ENCODE data around the gene CFAP251. TPM values are rescaled to one million over a fixed set of nuclear protein-coding genes. Genes with fewer than 3 reads are reported as not detected.
"Not testable (repeated sequence)": the region's sequence is repeated elsewhere in the genome, so short reads cannot be mapped to it uniquely, and the experiment has no call there.

CFAP251 gene
- polyA plus RNA-seq, 2 of the 4 experiments (the other 2 are of a cell fraction), result 0.94 to 1.4 TPM

DNA sequence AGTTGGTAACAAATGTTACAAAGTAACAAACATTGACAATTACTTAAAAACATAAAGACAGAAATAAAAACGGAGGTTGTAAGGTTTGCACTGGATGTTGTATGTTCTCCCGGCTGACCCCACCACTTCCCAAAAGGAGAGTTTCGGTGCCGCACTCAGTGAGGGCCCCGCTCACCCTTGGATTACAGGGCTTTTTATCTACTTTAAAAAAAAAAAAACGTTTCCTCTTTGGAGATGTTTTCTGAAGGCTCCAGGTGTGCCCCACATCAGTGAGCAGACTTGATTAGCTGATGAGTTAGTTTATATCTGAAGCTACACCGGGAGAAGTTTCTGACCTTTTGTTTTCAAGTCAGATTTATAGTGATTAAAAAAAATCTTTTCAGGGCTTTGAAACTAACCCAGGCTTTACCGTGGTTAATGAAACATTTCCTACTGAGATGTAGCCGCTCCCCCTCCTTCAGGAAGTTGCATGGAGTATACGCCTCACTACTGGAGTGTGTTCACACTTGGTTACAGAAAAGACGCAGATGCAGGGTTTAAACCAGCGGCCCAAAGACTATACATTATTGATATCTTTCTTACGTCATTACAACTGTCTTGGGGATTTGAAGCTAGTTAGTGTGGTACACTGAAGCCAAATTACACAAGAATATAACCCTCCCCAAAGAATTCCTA is 65.3 kb downstream of the CFAP251 start:
- no peak for ATAC-seq
- Histone ChIP-seq H3K4me3 (no peak overlapping the region), H3K4me1 (no peaks in the 10 kb centered on the region), H3K4me2 (no peak overlapping the region), H3K9me3 (no peaks in the 10 kb centered on the region), H3K27ac (no peak overlapping the region)
- CTCF ChIA-PET, result interaction anchor here (0.6 to 1.4 kb wide), 5 partner anchors 9 to 200 kb away, joined by 3 to 4 read pairs (median 3); no protein-coding TSS in a partner anchor
- no peak for TF ChIP-seq CEBPB (IDR thresholded peaks at IDR 0.05)
- no peak for DNase-seq (ENCODE audit: low read depth in 1 of 2, low spot score in 1 of 2)
- POLR2A ChIA-PET, result interaction anchor here (1.1 kb wide), 1 partner anchor 8 kb away, joined by 4 read pairs; no protein-coding TSS in a partner anchor
- no peak for FAIRE-seq
- WGBS (ENCODE audit: missing lambda C conversion rate), result 79% methylated on average over 13 of the region's 13 CpGs

DNA sequence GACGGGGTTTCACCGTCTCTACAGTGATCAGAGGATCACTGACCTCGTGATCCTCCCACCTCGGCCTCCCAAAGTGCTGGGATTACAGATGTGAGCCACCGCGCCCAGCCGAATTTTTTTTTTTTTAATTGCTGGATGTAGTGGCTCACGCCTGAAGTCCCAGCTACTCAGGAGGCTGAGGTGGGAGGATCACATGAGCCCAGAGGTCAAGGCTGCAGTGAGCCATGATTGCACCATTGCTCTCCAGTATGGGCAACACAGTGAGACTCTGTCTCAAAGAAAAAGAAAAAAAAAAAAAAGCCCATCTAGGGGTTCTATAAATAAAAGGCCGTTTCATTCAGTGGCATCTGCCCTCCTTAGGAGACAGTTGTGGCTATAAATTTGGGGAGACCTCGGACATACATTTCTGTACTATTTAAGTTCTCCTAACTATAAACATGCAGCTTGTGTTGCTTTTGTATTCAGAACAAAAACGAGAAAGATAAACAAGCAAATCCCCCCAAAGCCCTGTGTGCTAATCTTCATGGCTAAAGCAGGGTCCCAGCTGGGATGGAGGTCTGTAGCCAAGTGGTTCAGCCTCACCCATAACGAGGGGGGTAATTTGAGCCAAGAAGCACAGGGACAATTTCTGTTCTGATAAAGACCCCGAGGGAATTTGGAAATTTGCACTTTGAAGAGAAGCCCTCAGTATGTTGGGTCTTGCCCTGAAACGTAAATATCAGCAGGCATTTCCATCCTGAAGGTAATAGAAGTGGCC is 68.3 kb downstream of the CFAP251 start:
- H3K4me2 ChIP-seq, result no peak overlapping the region
- H3K9me3 ChIP-seq, result no peaks in the 10 kb centered on the region
- H3K4me3 ChIP-seq, result no peak overlapping the region
- CTCF ChIA-PET, result interaction anchor here (0.6 kb wide), 2 partner anchors 31 to 61 kb away, joined by 3 read pairs; no protein-coding TSS in a partner anchor
- FAIRE-seq, result no peak
- 78% methylated on average over 14 of the region's 14 CpGs for WGBS (ENCODE audit: missing lambda C conversion rate)
- H3K27ac ChIP-seq, result no peak overlapping the region
- peaks cover 17% of the 10 kb centered on the region for H3K4me1 ChIP-seq
- POLR2A ChIA-PET, result no interaction called here
- no peak for ATAC-seq
- DNase-seq (ENCODE audit: low read depth in 1 of 2, low spot score in 1 of 2), result no peak
- TF ChIP-seq RARB (CRISPR knock-in tag; IDR thresholded peaks at IDR 0.05), result no peak
- TF ChIP-seq RCOR1 (IDR thresholded peaks at IDR 0.05; ENCODE audit: low read depth, low read length), result no peak
- TF ChIP-seq, protein P1, sequence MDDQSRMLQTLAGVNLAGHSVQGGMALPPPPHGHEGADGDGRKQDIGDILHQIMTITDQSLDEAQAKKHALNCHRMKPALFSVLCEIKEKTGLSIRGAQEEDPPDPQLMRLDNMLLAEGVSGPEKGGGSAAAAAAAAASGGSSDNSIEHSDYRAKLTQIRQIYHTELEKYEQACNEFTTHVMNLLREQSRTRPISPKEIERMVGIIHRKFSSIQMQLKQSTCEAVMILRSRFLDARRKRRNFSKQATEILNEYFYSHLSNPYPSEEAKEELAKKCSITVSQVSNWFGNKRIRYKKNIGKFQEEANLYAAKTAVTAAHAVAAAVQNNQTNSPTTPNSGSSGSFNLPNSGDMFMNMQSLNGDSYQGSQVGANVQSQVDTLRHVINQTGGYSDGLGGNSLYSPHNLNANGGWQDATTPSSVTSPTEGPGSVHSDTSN (IDR thresholded peaks at IDR 0.05), result no peak
- TF ChIP-seq MAFK (IDR thresholded peaks at IDR 0.05; ENCODE audit: partially characterized antibody), result no peak

DNA sequence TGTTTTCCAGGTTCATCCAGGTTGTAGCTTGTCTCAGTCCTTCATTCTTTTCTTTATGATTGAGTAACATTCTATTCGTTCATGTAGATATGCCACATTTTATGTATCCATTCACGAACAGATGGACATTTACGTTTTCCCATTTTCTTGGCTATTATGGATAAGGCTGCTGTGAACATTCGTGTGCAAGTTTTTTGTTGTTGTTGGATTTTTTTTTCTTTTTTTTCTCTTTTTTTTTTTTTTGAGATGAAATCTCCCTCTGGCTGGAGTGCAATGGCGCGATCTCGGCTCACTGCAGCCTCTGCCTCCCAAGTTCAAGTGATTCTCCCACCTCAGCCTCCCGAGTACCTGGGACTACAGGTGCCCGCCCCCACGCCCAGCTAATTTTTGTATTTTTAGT is 70.1 kb downstream of the CFAP251 start:
- ATAC-seq; CTCF ChIA-PET; H3K4me3 ChIP-seq; DNase-seq (ENCODE audit: low read depth in 1 of 2, low spot score in 1 of 2); H3K27ac ChIP-seq; H3K9me3 ChIP-seq; H3K4me2 ChIP-seq; FAIRE-seq; POLR2A ChIA-PET: not testable (repeated sequence)
- H3K4me1 ChIP-seq, result peaks cover 27% of the 10 kb centered on the region
- WGBS (ENCODE audit: missing lambda C conversion rate), result 87% methylated on average over 10 of the region's 10 CpGs

DNA sequence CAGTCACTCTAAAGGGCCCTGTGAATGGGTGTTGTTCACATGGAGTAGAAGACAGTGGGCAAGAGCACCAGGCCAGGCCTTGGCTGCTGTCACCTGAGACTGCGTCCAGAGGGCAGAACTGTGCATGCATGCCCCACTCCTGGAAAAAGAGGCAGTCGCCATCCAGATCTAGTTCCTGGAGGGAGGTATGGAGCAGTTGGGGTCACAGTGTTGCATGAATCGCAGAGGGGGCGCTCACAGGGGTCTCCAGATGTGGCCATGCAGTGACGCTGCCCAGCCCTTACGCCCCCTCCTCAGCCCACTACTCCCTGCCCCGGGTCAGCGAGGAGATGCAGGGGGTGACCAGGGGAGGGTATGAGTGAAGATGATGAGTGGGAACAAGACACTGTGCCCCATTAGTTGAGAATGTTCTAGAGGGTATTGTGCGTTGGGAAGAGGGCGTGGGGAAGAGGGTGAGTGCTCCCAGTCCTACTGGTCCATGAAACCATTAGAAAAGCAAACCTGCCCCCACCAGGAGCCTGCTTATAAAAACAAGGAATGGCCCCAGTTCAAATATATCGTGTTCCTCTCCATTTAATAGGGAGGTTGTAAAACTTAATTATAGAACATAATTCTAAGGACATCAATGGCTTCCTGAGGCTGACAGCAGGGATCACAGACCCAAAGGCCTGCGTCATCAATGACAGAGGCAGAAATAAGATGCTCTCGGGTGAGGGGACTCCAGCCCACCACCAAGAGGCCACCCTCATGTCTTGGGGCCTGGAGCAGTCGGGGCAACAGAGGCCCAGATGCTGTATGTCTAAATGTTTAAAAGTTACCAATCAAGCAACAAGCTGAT is 71.1 kb downstream of the CFAP251 start:
- FAIRE-seq, result no peak
- WGBS (ENCODE audit: missing lambda C conversion rate), result 89% methylated on average over 14 of the region's 14 CpGs
- no peak overlapping the region for H3K4me3 ChIP-seq
- no peak overlapping the region for H3K4me2 ChIP-seq
- no peaks in the 10 kb centered on the region for H3K9me3 ChIP-seq
- ATAC-seq, result no peak
- POLR2A ChIA-PET, result no interaction called here
- CTCF ChIA-PET, result interaction anchor here (2.1 kb wide), 1 partner anchor 10 kb away, joined by 5 read pairs; no protein-coding TSS in a partner anchor
- no peak overlapping the region for H3K27ac ChIP-seq
- DNase-seq (ENCODE audit: low read depth in 1 of 2, low spot score in 1 of 2), result no peak
- H3K4me1 ChIP-seq, result peaks cover 27% of the 10 kb centered on the region
- TF ChIP-seq, protein P2, sequence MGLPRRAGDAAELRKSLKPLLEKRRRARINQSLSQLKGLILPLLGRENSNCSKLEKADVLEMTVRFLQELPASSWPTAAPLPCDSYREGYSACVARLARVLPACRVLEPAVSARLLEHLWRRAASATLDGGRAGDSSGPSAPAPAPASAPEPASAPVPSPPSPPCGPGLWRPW (IDR thresholded peaks at IDR 0.05), result no peak
- TF ChIP-seq RAD21 (conservative IDR thresholded peaks at IDR 0.05 in 1 of 2, IDR thresholded peaks at IDR 0.05 in 1 of 2) (no peak), SMC3 (IDR thresholded peaks at IDR 0.05) (no peak), RCOR1 (IDR thresholded peaks at IDR 0.05; ENCODE audit: low read depth, low read length) (no peak), CBX2 (IDR thresholded peaks at IDR 0.05; ENCODE audit: borderline replicate concordance, low read depth) (no peak), MYC (IDR thresholded peaks at IDR 0.05; ENCODE audit: borderline replicate concordance, low read length) (no peak), KDM5A (IDR thresholded peaks at IDR 0.05) (no peak), FOXS1 (CRISPR knock-in tag; IDR thresholded peaks at IDR 0.05) (no peak), EP300 (IDR thresholded peaks at IDR 0.05) (no peak), KDM1A (IDR thresholded peaks at IDR 0.05; ENCODE audit: low read depth) (no peak), EHMT2 (IDR thresholded peaks at IDR 0.05; ENCODE audit: low read depth) (no peak), HOXA7 (CRISPR knock-in tag; IDR thresholded peaks at IDR 0.05) (no peak), JUN (IDR thresholded peaks at IDR 0.05) (no peak), CHD4 (IDR thresholded peaks at IDR 0.05; ENCODE audit: borderline replicate concordance) (no peak), ZSCAN20 (CRISPR knock-in tag; IDR thresholded peaks at IDR 0.05) (no peak), NFE2L2 (conservative IDR thresholded peaks at IDR 0.05; ENCODE audit: low read length) (no peak), CEBPB (IDR thresholded peaks at IDR 0.05) (no peak)
- TF ChIP-seq, protein P1 (IDR thresholded peaks at IDR 0.05), result no peak
- TF ChIP-seq, protein P3, sequence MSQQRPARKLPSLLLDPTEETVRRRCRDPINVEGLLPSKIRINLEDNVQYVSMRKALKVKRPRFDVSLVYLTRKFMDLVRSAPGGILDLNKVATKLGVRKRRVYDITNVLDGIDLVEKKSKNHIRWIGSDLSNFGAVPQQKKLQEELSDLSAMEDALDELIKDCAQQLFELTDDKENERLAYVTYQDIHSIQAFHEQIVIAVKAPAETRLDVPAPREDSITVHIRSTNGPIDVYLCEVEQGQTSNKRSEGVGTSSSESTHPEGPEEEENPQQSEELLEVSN (IDR thresholded peaks at IDR 0.05; ENCODE audit: borderline replicate concordance, low read depth), result no peak
- TF ChIP-seq, protein P4, sequence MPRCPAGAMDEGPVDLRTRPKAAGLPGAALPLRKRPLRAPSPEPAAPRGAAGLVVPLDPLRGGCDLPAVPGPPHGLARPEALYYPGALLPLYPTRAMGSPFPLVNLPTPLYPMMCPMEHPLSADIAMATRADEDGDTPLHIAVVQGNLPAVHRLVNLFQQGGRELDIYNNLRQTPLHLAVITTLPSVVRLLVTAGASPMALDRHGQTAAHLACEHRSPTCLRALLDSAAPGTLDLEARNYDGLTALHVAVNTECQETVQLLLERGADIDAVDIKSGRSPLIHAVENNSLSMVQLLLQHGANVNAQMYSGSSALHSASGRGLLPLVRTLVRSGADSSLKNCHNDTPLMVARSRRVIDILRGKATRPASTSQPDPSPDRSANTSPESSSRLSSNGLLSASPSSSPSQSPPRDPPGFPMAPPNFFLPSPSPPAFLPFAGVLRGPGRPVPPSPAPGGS (IDR thresholded peaks at IDR 0.05), result no peak

Data from A549 (cell line).